Limb (tissue), 2 donors: ENCODE results near the gene MEF2D.
A peak's percentile ranks its signal among the peaks of the same experiment; 100 is the strongest.

Experiments used
- DNase-seq, 2 donors: peaks; one replicate each; pipeline ENCODE4 v3.0.0-alpha.2; 2016; ENCODE audit errors: extremely low spot score in 2 of 2

MEF2D gene

DNA sequence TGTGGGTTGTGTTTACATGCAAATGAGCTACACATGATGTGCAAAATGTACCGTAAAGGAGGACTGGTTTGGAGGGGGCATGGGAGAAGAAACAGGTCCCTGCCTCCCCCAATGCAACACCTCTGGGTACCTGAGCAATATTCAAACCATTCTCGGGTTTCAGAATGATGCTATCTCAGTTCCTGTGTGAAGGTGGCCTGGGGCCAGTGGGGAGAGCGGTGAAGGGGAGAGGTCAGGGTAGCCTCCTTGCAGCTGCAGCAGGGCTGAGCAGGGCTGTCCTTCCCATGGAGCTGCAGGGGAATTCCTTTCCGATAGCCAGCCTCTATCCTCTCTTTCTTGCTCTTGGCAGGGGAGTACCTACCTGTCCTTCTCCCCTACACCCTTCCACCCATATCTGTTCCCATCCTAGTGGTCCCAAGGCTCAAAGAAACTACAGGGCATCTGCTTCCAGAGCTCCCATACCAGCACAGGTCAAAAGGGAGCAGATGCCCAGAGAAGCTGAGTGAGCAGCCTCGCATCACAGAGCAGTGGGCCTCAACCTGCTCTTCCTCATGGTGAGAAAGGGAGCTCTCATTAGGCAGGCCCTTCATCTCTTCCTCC lies 11.9 kb downstream of the MEF2D start:
- no peak for DNase-seq

DNA sequence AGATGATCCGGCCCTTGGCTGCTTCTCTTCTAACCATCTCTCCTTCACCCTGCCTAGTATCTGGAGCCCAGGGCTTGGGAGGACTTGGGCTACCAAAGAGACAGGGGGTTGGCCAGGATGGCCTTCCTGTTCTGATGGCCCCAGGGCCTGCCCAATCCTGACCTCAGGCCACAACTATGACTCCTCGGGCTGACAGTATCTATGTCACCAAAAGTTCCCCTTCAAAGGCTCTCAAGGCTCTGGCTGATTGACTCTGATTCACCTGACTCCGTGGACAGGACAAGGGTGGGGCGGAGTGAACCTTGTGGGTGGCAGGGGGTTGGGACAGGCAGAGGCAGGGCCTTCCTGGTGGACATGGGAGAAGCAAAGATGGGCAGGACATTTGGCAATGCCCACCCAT lies 12.7 kb downstream of the MEF2D start:
- no peak for DNase-seq

DNA sequence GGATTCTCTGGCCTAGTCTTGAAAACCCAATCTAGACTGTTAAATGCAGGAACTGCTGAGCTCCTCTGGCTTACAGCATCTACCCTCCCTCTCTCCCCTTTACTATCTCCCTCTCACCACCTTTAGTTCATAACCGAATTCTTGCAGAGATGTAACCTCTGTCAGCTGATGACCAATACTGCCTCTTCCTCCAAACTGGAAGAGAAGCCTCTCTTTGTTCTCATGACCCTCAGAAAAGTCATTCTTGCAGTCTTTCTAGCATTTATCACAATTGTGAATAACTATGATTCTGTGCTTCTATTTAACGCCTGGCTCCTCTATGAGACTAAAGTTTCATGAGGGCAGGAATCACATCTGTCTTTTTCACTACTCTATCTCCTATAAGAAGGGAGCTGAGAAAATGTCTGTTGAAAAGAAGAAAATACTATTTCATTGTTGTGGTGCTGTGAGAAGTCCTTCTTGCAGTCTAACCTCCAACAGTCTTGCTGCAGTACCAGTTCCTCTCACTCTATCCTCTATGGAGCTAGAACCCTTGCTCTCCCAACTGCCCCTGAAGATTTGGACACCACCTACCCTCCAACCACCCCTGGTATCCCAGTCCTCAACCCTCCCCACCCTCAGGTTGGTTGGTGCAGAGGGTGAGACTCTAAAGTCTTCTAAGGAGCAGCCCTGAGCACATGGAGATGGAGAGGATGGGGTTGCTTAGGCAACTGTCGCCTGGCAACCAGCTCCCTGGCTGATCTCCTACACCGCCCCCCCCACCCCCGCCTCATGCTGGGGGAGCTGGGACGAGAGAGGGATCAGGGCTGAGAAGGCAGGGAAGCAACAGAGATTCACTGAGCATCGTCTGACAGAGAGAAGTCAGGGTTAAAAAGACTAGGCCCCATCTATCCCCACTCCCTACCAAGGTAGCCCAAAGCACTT lies 13.9 kb downstream of the MEF2D start:
- DNase-seq, result no peak

DNA sequence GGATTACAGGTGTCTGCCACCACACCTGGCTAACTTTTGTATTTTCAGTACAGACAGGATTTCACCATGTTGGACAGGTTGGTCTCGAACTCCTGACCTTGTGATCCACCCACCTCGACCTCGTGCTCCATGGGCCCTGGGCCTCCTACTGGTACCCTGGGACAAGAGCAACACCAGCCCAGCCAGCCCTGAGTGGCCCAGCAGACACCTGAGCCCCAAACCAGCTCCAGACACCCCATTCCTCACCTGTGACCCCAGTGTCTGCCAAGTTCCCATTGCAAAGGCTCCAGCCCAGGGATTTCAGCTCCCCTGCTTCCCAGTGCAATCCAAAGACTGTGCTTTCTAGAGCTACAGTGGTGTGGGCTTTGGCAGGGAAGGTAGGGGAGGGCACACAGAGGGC lies 14.6 kb downstream of the MEF2D start:
- no peak for DNase-seq

DNA sequence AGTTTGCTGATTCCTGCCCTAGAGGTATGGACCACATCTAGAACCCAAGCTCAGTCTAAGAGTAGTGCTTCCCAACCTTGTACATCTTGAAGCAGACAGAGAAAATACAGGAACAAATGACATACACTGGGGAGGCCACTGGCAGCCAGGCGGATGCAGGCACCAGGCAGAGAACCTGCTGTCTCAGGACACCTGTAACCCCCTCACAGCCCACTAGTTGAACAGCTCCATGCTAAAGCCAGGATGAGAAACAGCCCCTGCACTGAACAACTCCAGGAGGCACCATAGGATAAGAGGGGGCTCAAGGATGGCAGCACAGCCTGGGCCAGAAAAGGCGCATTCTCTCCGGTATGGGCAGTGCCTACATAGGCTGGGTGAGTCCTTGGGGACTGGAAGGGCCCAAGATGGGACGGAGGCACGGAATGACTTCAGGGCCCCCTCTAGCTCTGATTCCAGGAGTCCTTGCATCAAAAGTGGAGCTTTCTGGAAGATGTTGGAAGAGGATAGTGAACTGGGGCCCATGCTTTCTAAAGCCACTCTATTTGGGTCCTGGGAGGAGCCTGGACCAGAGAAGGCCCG lies 16.0 kb downstream of the MEF2D start:
- no peak for DNase-seq

DNA sequence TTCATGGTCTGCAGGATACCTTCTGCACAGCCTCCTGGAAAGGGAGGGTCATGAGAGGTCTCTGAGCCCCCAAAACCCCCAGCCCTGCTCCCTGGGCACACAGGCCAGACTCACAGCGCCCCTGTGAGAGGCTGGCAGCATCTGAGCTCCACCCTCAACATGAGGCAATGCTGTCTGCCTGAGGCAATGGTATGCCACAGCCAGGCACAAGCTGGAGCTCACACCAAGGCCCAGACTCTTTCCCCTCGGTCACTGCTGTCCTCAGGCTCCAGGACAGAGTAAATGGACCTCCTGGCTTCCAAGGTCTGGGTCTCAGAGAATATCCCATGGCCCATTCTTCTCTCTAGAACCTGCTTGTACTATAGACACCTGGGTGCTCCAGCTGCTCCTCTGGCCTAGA lies 17.2 kb downstream of the MEF2D start:
- no peak for DNase-seq

DNA sequence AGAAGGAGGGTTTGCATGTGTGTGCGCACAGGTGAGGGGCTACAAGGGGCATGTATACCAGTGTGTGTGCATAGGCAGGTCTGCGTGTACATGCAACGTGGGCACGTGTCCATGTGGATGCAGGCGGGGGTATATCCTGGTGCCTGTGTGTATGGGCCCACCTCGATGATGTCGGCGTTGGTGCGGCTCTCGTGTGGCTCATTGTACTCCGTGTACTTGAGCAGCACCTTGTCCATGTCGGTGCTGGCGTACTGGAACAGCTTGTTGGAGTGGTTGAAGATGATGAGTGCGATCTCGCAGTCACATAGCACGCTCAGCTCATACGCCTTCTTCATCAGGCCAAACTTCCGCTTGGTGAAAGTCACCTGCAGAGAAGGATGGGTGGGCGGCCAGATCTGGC lies 18.3 kb downstream of the MEF2D start:
- DNase-seq, result no peak

DNA sequence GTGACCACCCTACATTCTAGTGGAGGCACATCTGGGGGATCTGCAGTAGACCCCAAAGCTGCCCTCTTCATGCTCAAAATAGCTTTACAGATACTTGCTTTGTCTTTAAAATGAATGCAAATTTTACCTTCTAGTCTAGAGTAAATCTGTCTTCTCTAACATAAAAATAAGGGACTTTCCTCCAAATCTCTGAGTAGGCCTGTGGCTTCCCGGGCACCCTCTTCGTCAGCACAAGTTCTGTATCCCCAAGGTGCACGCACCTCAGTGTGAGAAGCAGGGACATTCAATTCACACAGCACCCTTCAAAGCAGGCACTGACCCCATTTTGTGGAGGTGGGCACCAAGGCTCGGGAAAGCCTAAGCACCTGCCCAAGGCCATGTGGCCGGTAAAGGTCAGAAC lies 19.0 kb downstream of the MEF2D start:
- no peak for DNase-seq

DNA sequence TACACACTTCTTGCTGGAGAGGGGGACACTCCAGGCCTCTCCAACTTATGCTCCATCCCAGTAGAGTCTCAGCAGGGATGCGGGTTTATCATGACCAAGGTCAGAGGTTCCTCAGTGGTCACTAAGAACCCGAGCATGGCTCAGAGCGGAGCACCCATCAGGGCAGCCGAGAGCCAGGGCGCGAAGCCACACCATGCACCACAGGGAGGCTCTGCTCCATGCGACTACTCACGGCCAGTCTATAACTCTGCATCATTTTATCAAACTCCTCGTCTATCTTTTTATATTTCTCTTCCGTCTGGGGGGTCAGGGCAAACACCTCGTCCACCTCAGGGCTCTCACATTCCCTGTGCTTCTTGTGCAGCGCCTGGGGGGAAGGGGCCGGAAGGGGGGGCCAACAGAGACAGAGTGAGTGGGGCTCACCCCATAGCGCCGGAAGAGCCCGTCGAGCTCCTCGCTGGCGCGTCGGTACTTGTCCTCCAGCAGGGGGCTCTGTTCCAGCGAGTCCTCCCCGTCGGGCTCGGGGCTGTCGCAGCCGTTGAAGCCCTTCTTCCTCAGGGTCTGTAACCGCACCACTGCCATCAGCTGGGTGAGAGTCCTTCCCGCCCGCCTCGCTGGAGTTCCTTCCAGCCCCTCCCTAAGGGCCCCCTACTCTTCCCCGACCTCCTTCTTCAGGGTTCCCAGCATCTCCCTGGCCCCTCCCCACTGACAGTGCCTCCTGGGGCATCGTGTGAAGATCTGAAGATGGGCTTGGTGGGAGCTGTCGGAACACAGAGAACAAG lies 20.0 kb downstream of the MEF2D start:
- DNase-seq, result peak in 1 of 2 donors; percentile 77

DNA sequence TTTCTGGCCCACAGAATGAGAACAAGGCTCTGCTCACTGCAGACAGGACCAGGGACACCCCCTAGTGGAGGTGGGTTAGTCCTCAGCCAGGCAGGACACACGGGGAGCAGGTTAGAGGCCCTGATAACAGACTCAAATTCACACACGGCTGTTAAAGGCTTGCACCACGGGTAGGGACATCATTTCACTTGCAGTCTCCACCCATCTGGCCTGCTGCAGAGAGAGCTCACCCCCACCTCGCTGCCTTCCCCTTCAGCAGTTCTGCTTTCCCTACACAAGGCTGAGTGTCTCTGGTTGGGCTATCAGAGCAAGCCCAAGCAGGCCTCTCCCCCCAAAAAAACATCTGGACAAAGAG lies 20.6 kb downstream of the MEF2D start:
- no peak for DNase-seq

DNA sequence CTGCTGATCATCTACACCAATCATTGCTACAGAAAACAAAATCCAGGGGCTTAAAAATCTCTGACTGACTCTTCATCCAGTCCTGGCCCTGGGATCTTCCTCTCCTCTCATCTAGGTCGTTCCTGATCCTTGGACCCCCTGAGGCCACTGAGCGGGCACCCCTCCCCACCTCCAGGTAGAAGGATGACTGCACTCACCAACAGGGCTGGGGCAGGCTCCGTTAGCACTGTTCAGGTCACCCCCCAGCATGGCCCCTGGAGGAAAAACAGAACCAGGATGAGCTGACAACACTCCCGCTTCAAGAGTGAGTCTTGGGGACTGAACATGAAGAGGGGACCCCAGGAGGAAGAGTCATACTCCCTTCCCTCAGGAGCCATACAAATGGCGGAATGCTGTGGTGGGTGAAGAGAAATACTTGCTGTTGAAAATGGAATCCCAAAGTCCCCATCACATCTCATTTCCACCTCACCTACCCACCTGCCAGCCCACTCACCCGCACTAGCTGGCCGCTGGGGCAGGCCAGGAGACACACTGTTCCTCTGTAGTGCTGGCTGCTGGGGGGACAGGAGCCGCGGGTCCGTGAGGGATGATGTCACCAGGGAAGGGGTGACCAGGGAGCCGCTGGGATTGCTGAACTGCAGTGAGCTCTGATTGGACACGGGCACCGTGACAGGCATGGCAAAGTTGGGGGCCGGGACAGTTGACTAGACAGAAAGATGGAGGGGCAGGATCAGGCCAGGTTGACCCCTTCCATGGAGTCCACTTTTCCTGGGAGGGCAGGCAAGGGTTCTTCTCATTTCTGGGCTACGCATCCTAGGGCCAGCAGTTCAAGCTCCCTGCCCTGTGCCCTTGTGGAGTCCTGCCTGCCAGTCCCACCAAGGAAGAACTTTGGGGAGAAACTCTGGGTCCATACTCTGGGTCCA lies 21.2 kb downstream of the MEF2D start:
- no peak for DNase-seq

DNA sequence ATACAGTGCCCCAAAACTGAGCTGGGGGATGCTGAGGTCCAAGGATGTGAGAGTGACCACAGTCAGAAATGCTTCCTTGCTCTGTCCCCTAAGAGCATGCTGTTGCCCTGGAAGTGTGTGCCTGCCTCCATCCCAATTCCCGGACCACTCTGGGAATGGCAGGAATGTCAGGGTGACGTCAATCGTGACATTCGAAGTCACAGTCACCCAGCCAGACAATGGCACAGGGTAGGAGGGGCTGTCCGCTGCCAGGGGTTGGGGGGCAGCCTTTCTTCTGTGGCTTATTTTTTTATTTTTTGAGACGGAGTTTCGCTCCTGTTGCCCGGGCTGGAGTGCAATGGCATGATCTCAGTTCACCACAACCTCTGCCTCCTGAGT lies 22.3 kb downstream of the MEF2D start:
- DNase-seq, result no peak

DNA sequence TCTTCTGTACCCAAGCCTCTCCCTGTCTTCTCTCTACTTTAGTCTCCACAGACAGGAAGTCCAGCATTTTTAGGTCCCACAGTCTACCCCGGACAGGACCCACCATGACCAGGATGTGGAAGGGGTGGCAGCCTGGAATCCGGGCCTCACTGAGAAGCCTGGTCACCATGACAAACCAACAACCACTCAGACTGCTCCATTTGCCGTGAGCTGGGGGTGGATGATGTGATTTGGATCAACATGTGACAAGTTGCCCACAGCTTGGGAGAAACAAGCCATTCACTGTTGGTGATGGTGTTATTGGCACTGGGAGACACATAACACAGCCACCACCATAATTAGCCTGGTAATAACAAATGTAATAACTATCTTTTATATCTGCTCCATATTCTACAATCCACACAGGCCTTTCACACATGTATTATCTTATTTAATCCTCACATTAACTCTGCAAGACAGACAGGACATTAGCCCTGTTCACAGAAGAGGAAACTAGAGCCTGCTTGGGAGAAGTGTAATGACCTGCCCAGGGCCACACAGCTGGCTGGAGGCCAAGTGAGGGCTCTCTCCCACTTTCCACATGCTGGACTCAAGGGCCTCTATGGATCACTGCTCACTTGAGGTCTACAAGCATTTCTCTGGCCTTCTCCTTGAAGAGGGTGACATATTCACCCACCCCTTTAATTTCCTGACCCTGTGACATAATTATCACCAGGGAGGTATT lies 22.9 kb downstream of the MEF2D start:
- no peak for DNase-seq

DNA sequence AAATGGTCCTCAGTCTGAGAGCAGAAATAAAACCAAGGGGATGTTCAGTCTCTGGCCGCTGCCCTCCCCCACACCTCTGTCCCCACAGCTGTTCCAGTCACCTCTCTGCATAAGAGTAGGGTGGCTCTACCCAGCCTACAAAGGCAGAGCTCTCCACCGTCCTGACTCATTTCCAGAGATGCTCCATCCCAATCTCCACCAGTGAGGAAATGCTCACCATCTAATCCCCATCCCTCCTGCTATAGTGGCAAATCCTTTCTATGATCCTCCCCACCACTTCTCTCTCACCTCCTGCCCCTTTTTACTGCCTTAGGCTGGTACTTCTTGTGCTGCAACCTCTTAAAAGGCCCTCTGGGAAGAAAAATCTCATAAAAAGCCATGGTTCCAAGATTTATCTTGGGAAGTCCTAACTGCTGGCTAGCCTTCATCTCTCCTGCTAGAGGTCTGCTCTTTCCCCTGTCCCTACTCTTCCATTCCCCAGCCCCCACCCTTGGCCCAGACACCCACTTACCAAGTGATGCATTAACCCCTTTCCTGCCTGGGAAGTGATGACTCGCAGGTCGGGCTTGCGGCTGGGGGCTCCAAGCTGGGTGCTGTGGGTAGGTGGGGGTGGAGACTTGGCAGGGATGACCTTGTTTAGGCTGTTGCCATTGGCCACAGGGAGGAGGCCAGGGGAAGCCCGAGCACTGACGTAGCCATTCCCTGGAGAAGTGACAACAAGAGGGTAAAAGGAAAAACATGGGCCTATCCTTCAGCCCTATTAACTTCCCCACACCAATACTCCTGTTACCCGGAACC lies 23.9 kb downstream of the MEF2D start:
- no peak for DNase-seq

DNA sequence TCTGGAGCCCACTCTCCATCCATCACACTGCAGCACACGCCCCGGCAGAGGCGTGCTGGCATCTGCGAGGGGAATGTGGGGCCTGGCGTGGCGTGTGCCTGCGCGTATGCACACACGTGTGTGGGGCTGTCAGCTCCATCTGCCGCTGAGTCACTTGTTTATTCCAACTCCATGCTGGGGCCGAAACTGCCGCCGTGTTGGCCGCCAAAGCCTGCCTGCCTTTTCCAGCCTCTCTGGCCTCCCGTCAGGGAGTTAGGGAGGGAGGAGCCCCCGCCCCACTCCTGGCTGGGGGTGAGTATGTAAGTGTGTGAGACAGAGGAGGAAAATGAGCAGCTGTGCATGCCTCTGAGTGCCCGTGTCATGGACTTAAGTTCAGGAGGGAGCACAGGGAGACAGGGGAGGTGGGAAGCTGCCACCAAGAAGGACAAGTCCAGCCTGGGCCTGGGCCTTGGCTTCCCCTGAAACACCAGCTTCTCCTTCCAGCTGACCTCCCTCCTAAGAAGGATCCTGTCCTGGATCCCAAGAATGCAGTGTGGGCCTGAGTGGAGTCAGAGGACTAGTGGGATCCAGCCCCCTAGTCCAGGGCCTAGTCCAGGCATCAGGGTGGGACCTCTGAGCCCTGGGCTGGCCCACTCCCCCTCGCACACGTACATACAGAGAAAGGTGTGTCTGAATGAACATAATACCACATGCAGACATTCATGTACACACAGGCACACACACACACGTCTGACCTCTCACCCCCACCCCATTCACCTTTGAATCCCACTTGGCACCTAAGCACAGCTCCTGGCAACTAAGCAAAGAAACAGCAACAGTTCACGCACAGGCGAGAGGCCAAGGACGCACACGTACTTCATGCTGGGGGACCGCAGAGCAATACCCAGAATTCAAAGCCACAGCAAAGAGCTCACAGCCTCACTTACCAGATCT lies 24.7 kb downstream of the MEF2D start:
- no peak for DNase-seq

DNA sequence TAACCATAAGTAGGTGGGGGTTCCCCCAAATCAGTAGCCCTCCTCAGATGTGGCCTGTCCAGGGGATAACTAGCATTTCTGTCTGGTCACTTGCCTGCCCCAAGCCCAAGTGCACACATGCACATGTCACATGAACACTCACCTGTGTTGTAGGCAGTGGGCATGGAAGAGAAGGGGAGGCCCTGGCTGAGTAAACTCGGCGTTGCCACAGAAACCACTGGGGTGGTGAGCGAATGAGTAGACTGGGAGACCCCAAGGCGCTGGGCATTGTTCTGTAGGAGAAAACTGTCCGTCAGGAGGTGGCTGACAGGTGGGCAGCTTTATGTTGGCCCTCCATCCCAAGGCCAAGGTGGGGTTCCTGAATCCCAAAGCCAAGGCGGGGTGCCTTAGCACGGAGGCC lies 25.6 kb downstream of the MEF2D start:
- no peak for DNase-seq

DNA sequence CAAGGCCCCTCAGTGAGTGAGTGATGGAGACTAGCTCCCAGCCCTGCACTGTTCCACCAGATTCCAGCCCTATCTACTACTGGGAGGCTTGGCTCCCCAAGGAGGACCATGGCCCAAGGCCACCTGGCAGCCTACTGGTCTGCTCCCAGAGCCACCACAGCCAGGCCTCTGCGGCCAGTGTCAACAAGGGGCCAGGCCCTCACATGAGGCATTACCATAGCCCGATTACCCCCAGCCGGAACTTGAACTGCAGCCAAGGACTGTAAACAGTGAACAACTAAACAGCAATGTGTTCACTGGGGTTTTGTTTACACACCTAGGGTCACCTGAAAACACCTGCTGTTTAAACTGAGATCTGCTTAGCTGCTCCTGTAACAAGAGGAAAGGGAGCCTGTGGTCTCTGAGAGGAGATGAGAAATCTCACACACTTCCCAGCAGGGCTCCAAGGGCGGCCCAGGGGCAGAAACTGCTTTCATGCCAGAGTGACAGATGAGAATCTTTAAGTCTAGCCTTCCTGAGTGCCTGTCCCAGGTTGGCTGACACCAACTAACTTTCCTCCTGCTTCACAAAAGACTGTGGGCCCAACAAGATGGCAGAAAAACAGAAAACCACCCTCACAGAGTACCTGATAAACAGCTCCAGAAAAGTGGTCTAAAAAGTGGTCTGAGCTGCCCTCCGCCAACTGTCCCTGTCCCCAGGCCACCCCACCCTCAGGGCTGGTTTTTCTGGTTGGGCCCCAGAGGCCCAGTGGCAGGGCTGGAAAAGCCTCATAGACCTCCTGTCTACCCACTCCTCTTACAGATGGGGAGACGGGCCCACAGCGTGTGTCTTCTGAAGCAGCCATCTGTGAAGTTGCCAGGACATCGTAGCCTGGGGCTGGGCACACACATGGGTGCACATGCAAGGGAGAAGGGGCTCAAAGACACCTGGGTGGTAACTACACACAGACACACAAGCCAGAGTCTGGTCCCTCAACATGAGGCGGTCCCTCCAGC lies 28.8 kb downstream of the MEF2D start:
- DNase-seq, result no peak
